Activated B cell treated with CpG ODN at 0.5 μM for 24 hours (primary cell): ENCODE results near the gene CLDN19. TPM values are rescaled to one million over a fixed set of nuclear protein-coding genes. Genes with fewer than 3 reads are reported as not detected.

Experiments used
- ATAC-seq: fragments of 200-7000 bp; cut with Tn5 transposase; one replicate; pipeline ENCODE4 v1.10.0; 2021; ENCODE audit warnings: low read depth, mild to moderate bottlenecking, moderate library complexity
- CTCF ChIA-PET: fragments of 350-600 bp; sonication (Branson Sonifier 250); formaldehyde crosslinking; loops from one replicate; lab custom pipeline; 2021; ENCODE audit warnings: antibody characterized with exemption; lab: Charles Lee
- POLR2A ChIA-PET: fragments of 350-600 bp; sonication (Branson Sonifier 250); formaldehyde crosslinking; loops from one replicate; lab custom pipeline; 2021; ENCODE audit warnings: antibody characterized with exemption; lab: Charles Lee
- DNase-seq: peaks from one replicate; pipeline ENCODE4 v3.0.0; 2022
- H3K27ac Mint-ChIP-seq: one replicate; pipeline ENCODE4 v1.8.0; 2020; ENCODE audit warnings: mixed read lengths
- H3K27me3 Mint-ChIP-seq: one replicate; pipeline ENCODE4 v1.8.0; 2021; ENCODE audit warnings: mixed read lengths
- H3K36me3 Mint-ChIP-seq: one replicate; pipeline ENCODE4 v1.8.0; 2021; ENCODE audit warnings: low read depth, mixed read lengths
- H3K4me1 Mint-ChIP-seq: one replicate; pipeline ENCODE4 v1.8.0; 2021; ENCODE audit warnings: mixed read lengths
- H3K4me3 Mint-ChIP-seq: one replicate; pipeline ENCODE4 v1.8.0; 2020; ENCODE audit warnings: mild to moderate bottlenecking, mixed read lengths
- H3K9me3 Mint-ChIP-seq: one replicate; pipeline ENCODE4 v1.8.0; 2020; ENCODE audit warnings: mixed read lengths
- intact Hi-C: fragments of 100-400 bp; cut with micrococcal nuclease; formaldehyde crosslinking; loops from one replicate; pipeline ENCODE4 v1.15.1; 2024
- total RNA-seq: library from RNA; stranded (reverse); gene quantifications from 2 replicates; pipeline ENCODE4 v1.2.3, GENCODE V29; 2022
- TF ChIP-seq, protein P1 (sequence below): fragments of 200-600 bp; IDR thresholded peaks from one replicate; pipeline ENCODE4 v1.8.0; 2022; ENCODE audit warnings: antibody characterized with exemption, mild to moderate bottlenecking

Gene CLDN19
- total RNA-seq, 1 donor from 2014 or later: not detected

DNA sequence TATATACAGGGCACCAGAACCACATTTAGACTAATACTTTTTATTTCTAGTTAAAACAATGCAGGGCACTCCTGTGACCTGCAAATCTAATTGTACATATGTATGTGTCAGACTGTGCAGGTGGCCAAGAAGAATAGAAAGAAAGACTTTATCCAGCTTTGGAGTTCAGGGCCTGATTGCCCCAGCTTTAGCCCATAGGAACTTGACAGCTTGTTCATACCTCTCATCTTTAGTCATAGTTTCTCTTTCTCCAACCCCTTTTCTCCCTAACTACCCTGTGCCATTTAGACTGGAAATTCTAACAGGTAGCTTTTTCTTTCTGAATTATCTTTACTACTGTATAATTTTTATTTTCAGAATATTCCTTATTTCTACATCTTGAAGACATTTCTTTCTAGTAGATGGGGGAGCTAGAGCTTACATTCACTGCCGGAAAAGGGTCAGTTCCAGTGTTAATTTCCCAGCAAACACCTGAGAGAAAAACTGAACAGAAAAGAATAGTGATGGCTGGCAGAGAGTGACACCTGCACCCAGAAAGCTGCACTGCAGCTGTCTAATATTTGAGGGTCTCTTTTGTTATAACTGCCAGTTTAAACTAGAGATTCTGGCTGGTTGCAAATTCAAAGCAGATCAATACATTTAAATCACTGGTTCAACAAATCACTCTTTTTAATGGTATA, 49.4 kb downstream of the CLDN19 start:
- Mint-ChIP-seq H3K27ac (no peak overlapping the region), H3K27me3 (no peaks in the 10 kb centered on the region), H3K4me1 (peaks cover 85% of the 10 kb centered on the region), H3K36me3 (peaks cover 73% of the 10 kb centered on the region), H3K4me3 (no peak overlapping the region), H3K9me3 (no peaks in the 10 kb centered on the region)
- DNase-seq: no peak
- POLR2A ChIA-PET: interaction anchor here (0.6 to 3.0 kb wide), 2 partner anchors 8 to 1057 kb away, joined by 3 to 23 read pairs; partner anchors contain the start of gene YBX1
- intact Hi-C loops: loop anchor here (2.0 kb wide), 1 partner anchor 112 kb away; no protein-coding TSS in a partner anchor
- CTCF ChIA-PET: interaction anchor here (0.8 to 1.6 kb wide), 2 partner anchors 32 to 112 kb away, joined by 3 to 4 read pairs; partner anchors contain the start of gene PPIH
- TF ChIP-seq, protein P1, sequence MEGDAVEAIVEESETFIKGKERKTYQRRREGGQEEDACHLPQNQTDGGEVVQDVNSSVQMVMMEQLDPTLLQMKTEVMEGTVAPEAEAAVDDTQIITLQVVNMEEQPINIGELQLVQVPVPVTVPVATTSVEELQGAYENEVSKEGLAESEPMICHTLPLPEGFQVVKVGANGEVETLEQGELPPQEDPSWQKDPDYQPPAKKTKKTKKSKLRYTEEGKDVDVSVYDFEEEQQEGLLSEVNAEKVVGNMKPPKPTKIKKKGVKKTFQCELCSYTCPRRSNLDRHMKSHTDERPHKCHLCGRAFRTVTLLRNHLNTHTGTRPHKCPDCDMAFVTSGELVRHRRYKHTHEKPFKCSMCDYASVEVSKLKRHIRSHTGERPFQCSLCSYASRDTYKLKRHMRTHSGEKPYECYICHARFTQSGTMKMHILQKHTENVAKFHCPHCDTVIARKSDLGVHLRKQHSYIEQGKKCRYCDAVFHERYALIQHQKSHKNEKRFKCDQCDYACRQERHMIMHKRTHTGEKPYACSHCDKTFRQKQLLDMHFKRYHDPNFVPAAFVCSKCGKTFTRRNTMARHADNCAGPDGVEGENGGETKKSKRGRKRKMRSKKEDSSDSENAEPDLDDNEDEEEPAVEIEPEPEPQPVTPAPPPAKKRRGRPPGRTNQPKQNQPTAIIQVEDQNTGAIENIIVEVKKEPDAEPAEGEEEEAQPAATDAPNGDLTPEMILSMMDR: no peak
- ATAC-seq: no peak

DNA sequence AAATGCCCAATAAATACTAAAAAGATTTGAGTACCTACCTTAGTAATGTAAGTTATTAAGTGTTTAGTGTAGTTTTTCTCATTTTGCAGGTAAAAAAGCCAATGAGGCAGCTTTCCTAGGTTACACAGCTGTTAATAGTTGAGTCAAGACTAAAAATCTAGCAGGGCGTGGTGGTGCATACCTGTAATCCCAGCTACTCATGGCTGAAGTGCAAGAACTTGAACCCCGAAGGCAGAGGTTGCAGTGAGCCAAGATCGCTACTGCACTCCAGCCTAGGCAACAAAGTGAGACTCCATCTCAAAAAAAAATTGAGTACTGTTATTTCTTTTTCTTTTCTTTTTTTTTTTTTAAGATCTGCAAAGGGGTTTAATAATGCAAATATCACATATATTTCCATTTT, 50.1 kb downstream of the CLDN19 start:
- ATAC-seq (no peak), DNase-seq (no peak)
- POLR2A ChIA-PET: interaction anchor here (0.6 to 3.0 kb wide), 2 partner anchors 7 to 1057 kb away, joined by 3 to 23 read pairs; partner anchors contain the start of gene YBX1
- Mint-ChIP-seq H3K36me3 (peaks cover 72% of the 10 kb centered on the region), H3K4me3 (no peak overlapping the region), H3K4me1 (peaks cover 90% of the 10 kb centered on the region), H3K9me3 (no peaks in the 10 kb centered on the region), H3K27ac (no peak overlapping the region), H3K27me3 (no peaks in the 10 kb centered on the region)
- TF ChIP-seq, protein P1: no peak
- CTCF ChIA-PET: interaction anchor here (1.6 kb wide), 1 partner anchor 32 kb away, joined by 4 read pairs; the partner anchor contains the start of gene PPIH
- intact Hi-C loops: loop anchor here (2.0 to 10.0 kb wide), 2 partner anchors 111 to 675 kb away; partner anchors contain the start of gene ELOVL1

GRCh38 chr1:42686418-42686817, 53.6 kb downstream of the CLDN19 start:
- intact Hi-C loops: loop anchor here (10.0 kb wide), 1 partner anchor 678 kb away; the partner anchor contains the start of gene ELOVL1
- no peaks in the 10 kb centered on the region for H3K27me3 Mint-ChIP-seq
- no peak overlapping the region for H3K27ac Mint-ChIP-seq
- H3K9me3 Mint-ChIP-seq: no peaks in the 10 kb centered on the region
- peaks cover 70% of the 10 kb centered on the region for H3K36me3 Mint-ChIP-seq
- ChIA-PET CTCF (no interaction called here), POLR2A (interaction anchor here (1.1 to 1.2 kb wide), 2 partner anchors 28 to 80 kb away, joined by 3 to 4 read pairs; partner anchors contain the start of genes C1orf50, P3H1 and PPIH)
- ATAC-seq: no peak
- TF ChIP-seq, protein P1: no peak
- H3K4me3 Mint-ChIP-seq: peak overlapping the region; percentile 24
- no peak for DNase-seq
- peaks cover 90% of the 10 kb centered on the region for H3K4me1 Mint-ChIP-seq

DNA sequence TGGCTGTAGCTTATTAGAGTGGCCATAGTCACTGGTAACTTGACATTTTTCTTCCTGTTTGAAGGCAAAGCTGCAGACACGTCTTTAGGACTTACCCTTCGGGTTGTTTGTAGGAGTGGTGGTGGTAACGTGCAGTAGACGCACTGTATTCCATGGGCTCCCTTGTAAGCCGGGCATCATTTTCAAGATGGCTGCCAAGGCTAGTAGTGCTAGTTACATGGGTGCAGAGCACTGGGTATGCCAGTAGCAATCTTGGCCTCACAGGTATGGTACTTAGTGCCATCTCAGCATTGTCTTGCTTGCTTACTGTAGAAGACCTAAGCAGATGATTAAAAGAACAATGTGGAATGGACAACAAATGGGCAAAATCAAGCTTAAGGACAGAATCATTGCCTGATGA, 55.9 kb downstream of the CLDN19 start:
- Mint-ChIP-seq H3K4me1 (peaks cover 79% of the 10 kb centered on the region), H3K4me3 (peak overlapping the region; percentile 91), H3K27ac (peak overlapping the region; percentile 87), H3K36me3 (peaks cover 61% of the 10 kb centered on the region), H3K9me3 (no peaks in the 10 kb centered on the region), H3K27me3 (no peaks in the 10 kb centered on the region)
- POLR2A ChIA-PET: interaction anchor here (0.8 to 4.8 kb wide), 5 partner anchors 10 to 350 kb away, joined by 4 to 82 read pairs (median 15); partner anchors contain the start of genes C1orf50, FOXJ3, P3H1 and PPCS
- DNase-seq (no peak), ATAC-seq (no peak)
- intact Hi-C loops: loop anchor here (5.0 to 10.0 kb wide), 2 partner anchors 238 to 681 kb away; partner anchors contain the start of gene ELOVL1
- TF ChIP-seq, protein P1: no peak
- CTCF ChIA-PET: no interaction called here

Other genes with a start within 250 kb of the CLDN19 start
- 64.1 and 65.1 TPM in 2 replicates for gene PPIH, start 81.8 kb downstream of the CLDN19 start, total RNA-seq
- gene YBX1, start 57.8 kb downstream of the CLDN19 start, total RNA-seq: 609 and 693 TPM in 2 replicates
- 27.1 and 30.4 TPM in 2 replicates for gene P3H1, start 26.8 kb upstream of the CLDN19 start, total RNA-seq
- gene C1orf50, start 27.0 kb upstream of the CLDN19 start, total RNA-seq: 10.6 and 13.1 TPM in 2 replicates
- 0.20 and 0.31 TPM in 2 replicates for gene TMEM269, start 44.8 kb upstream of the CLDN19 start, total RNA-seq
- 7.1 and 10.7 TPM in 2 replicates for gene ERMAP, start 76.9 kb upstream of the CLDN19 start, total RNA-seq
- gene SVBP, start 77.2 kb upstream of the CLDN19 start, total RNA-seq: 21.5 and 22.4 TPM in 2 replicates
- 13.1 and 16.1 TPM in 2 replicates for gene ZNF691, start 106.4 kb upstream of the CLDN19 start, total RNA-seq
- gene SLC2A1, start 218.6 kb upstream of the CLDN19 start, total RNA-seq: 105 and 117 TPM in 2 replicates